Nephron progenitor cell (in vitro differentiated cells): Measurements from ENCODE around the gene MYH16.
"Not testable (repeated sequence)": the region's sequence is repeated elsewhere in the genome, so short reads cannot be mapped to it uniquely, and the experiment has no call there.

Source experiments
- DNase-seq: peaks from one replicate; pipeline ENCODE4 v3.0.0; 2021
- H3K27ac Mint-ChIP-seq: 2 replicates; pipeline ENCODE4 v1.8.0; 2021; ENCODE audit warnings: mild to moderate bottlenecking, moderate library complexity, mixed read lengths
- H3K27me3 Mint-ChIP-seq: 2 replicates; pipeline ENCODE4 v1.8.0; 2021; ENCODE audit warnings: mild to moderate bottlenecking, low read depth, mixed read lengths; ENCODE audit not compliant: poor library complexity
- H3K36me3 Mint-ChIP-seq: 2 replicates; pipeline ENCODE4 v1.8.0; 2021; ENCODE audit warnings: low read depth, mixed read lengths
- H3K4me1 Mint-ChIP-seq: 2 replicates; pipeline ENCODE4 v1.8.0; 2021; ENCODE audit warnings: mixed read lengths
- H3K4me3 Mint-ChIP-seq: 2 replicates; pipeline ENCODE4 v1.8.0; 2021; ENCODE audit warnings: mild to moderate bottlenecking, moderate library complexity, mixed read lengths
- H3K9me3 Mint-ChIP-seq: 2 replicates; pipeline ENCODE4 v1.8.0; 2021; ENCODE audit warnings: mild to moderate bottlenecking, moderate library complexity, mixed read lengths
- CTCF ChIP-seq: fragments of 200-600 bp; sonication (generic); IDR thresholded peaks from 2 replicates; pipeline ENCODE4 v1.5.0; 2021; ENCODE audit warnings: antibody characterized with exemption

MYH16 gene

DNA sequence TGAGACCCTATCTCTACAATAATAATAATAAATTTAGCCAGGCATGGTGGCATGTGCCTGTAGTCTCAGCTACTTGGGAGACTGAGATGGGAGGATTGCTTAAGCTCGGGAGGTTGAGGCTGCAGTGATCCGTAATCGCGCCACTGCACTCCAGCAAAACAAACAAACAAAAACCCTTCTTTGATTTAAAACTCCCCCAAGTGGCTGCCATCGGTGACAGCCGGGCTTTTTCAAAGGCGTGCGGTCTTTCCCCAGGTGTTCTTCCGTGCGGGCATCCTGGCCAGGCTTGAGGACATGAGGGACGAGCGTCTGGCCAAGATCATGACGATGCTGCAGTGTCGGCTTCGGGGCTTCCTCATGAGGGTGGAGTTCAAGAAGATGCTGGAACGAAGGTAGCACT lies 1.9 kb upstream of the MYH16 start:
- TF ChIP-seq CTCF = no peak
- H3K27me3 Mint-ChIP-seq = peaks cover 15% of the 10 kb centered on the region
- no peaks in the 10 kb centered on the region for H3K4me1 Mint-ChIP-seq
- H3K27ac Mint-ChIP-seq = no peak overlapping the region
- H3K9me3 Mint-ChIP-seq = peaks cover 5% of the 10 kb centered on the region
- DNase-seq = no peak
- H3K4me3 Mint-ChIP-seq = no peak overlapping the region
- H3K36me3 Mint-ChIP-seq = no peaks in the 10 kb centered on the region

- not testable (repeated sequence) for H3K27ac Mint-ChIP-seq, H3K4me1 Mint-ChIP-seq, H3K36me3 Mint-ChIP-seq, H3K27me3 Mint-ChIP-seq, H3K9me3 Mint-ChIP-seq, H3K4me3 Mint-ChIP-seq, DNase-seq
Observed at GRCh38 chr7:99273561-99273960, 922 bp downstream of the MYH16 start.

- H3K4me1 Mint-ChIP-seq, H3K4me3 Mint-ChIP-seq, H3K27me3 Mint-ChIP-seq, H3K9me3 Mint-ChIP-seq, H3K36me3 Mint-ChIP-seq, DNase-seq, H3K27ac Mint-ChIP-seq: not testable (repeated sequence)
Observed at GRCh38 chr7:99274908-99275307, 2.3 kb downstream of the MYH16 start.

GRCh38 chr7:99275496-99275895 lies 2.9 kb downstream of the MYH16 start:
- no peak overlapping the region for H3K4me3 Mint-ChIP-seq
- no peak for TF ChIP-seq CTCF
- H3K36me3 Mint-ChIP-seq = no peaks in the 10 kb centered on the region
- no peak overlapping the region for H3K27ac Mint-ChIP-seq
- no peak for DNase-seq
- no peaks in the 10 kb centered on the region for H3K4me1 Mint-ChIP-seq
- no peaks in the 10 kb centered on the region for H3K9me3 Mint-ChIP-seq
- peaks cover 7% of the 10 kb centered on the region for H3K27me3 Mint-ChIP-seq

GRCh38 chr7:99278180-99278579 lies 5.5 kb downstream of the MYH16 start:
- no peak overlapping the region for H3K4me3 Mint-ChIP-seq
- TF ChIP-seq CTCF = no peak
- H3K4me1 Mint-ChIP-seq = no peaks in the 10 kb centered on the region
- H3K36me3 Mint-ChIP-seq = no peaks in the 10 kb centered on the region
- H3K9me3 Mint-ChIP-seq = no peaks in the 10 kb centered on the region
- H3K27ac Mint-ChIP-seq = no peak overlapping the region
- no peak for DNase-seq
- H3K27me3 Mint-ChIP-seq = peaks cover 7% of the 10 kb centered on the region

DNA sequence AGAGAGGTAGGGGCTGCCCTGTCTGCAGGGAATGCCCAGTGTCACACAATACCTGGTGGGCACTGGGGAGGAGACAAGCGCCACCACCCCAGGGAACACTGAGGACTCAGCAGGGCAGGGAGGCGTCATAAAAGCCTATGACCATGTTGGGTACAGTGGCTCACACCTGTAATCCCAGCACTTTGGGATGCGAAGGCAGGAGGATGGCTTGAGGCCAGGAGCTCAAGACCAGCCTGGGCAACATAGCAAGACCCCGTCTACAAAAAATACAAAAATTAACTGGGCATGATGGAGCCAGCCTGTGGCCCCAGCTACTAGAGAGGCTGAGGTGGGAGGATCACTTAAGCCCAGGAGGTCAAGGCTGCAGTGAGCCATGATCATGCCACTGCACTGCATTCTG lies 11.5 kb downstream of the MYH16 start:
- not testable (repeated sequence) for H3K4me1 Mint-ChIP-seq, H3K36me3 Mint-ChIP-seq, H3K27ac Mint-ChIP-seq, DNase-seq, H3K9me3 Mint-ChIP-seq, H3K27me3 Mint-ChIP-seq, H3K4me3 Mint-ChIP-seq

- no peak for TF ChIP-seq CTCF
- H3K27ac Mint-ChIP-seq = no peak overlapping the region
- no peaks in the 10 kb centered on the region for H3K36me3 Mint-ChIP-seq
- no peak for DNase-seq
- H3K27me3 Mint-ChIP-seq = no peaks in the 10 kb centered on the region
- H3K9me3 Mint-ChIP-seq = no peaks in the 10 kb centered on the region
- no peak overlapping the region for H3K4me3 Mint-ChIP-seq
- H3K4me1 Mint-ChIP-seq = no peaks in the 10 kb centered on the region
Observed at GRCh38 chr7:99287779-99288534, 15.3 kb downstream of the MYH16 start.
